IMR-90 (cell line): Measurements from ENCODE around the gene PRCD. TPM values are rescaled to one million over a fixed set of nuclear protein-coding genes. Genes with fewer than 3 reads are reported as not detected.

Source experiments
- ATAC-seq: fragments of 200-7000 bp; cut with Tn5 transposase; 2 replicates; pipeline ENCODE4 v1.9.1; 2020; ENCODE audit warnings: low read depth, mild to moderate bottlenecking, moderate library complexity
- BruUV-seq: library from RNA; stranded (reverse); fragments of 400-500 nt; replicated peaks from 2 replicates; lab custom pipeline; 2021; lab: Mats Ljungman, UMichigan
- CTCF ChIA-PET: fragments of 300-600 bp; formaldehyde crosslinking; extraction: SDS; loops from one replicate; lab custom pipeline; 2021; ENCODE audit warnings: antibody characterized with exemption; lab: Yijun Ruan, JAX
- POLR2A ChIA-PET: fragments of 300-600 bp; sonication (Branson Sonifier 250); formaldehyde crosslinking; loops from one replicate; lab custom pipeline; 2022; ENCODE audit warnings: antibody characterized with exemption; ENCODE audit not compliant: unreplicated experiment; lab: Charles Lee
- DNase-seq: peaks from one replicate; pipeline ENCODE4 v3.0.0; 2013
- H2AFZ ChIP-seq: replicated peaks from 2 replicates; pipeline ENCODE3; 2013; ENCODE audit warnings: low read length, mild to moderate bottlenecking; ENCODE audit not compliant: poor library complexity
- H2AK5ac ChIP-seq: 2 replicates; pipeline ENCODE4 v1.6.1; 2013; ENCODE audit warnings: low read depth, low read length, inconsistent platforms
- H2AK9ac ChIP-seq: replicated peaks from 2 replicates; pipeline ENCODE3; 2013; ENCODE audit warnings: mild to moderate bottlenecking, low read depth, low read length, moderate library complexity; ENCODE audit not compliant: poor library complexity
- H2BK120ac ChIP-seq: 2 replicates; pipeline ENCODE4 v1.6.1; 2013; ENCODE audit warnings: low read depth, low read length, inconsistent platforms
- H2BK15ac ChIP-seq: 3 replicates; pipeline ENCODE4 v1.6.1; 2013; ENCODE audit warnings: low read depth, low read length, inconsistent platforms
- H2BK20ac ChIP-seq: 2 replicates; pipeline ENCODE4 v1.6.1; 2013; ENCODE audit warnings: low read depth, mild to moderate bottlenecking, inconsistent platforms, low read length, moderate library complexity
- H2BK5ac ChIP-seq: 2 replicates; pipeline ENCODE4 v1.6.1; 2013; ENCODE audit warnings: mild to moderate bottlenecking, low read depth, low read length, inconsistent platforms; ENCODE audit not compliant: poor library complexity, severe bottlenecking
- H3K14ac ChIP-seq: replicated peaks from 2 replicates; pipeline ENCODE4 v1.6.1; 2013; ENCODE audit warnings: low read depth, low read length, inconsistent platforms
- H3K18ac ChIP-seq: 2 replicates; pipeline ENCODE4 v1.6.1; 2013; ENCODE audit warnings: low read depth, low read length, control low read depth
- H3K23ac ChIP-seq: 2 replicates; pipeline ENCODE4 v1.6.1; 2013; ENCODE audit warnings: low read depth, low read length, inconsistent platforms
- H3K27ac ChIP-seq: 2 replicates; pipeline ENCODE4 v1.5.1; 2013; ENCODE audit warnings: mild to moderate bottlenecking, control low read depth, low read length; ENCODE audit not compliant: insufficient read depth
- H3K27me3 ChIP-seq: 2 replicates; pipeline ENCODE4 v1.6.1; 2013; ENCODE audit warnings: low read length; ENCODE audit not compliant: control insufficient read depth, insufficient read depth
- H3K36me3 ChIP-seq: 2 replicates; pipeline ENCODE4 v1.6.1; 2013; ENCODE audit warnings: low read length, mixed read lengths; ENCODE audit not compliant: control insufficient read depth, insufficient read depth
- H3K4ac ChIP-seq: 2 replicates; pipeline ENCODE4 v1.6.1; 2013; ENCODE audit warnings: low read depth, low read length, inconsistent platforms
- H3K4me1 ChIP-seq: 2 replicates; pipeline ENCODE4 v1.6.1; 2013; ENCODE audit warnings: low read length, mixed read lengths; ENCODE audit not compliant: control insufficient read depth, insufficient read depth
- H3K4me2 ChIP-seq: 2 replicates; pipeline ENCODE4 v1.6.1; 2013; ENCODE audit warnings: low read depth, mild to moderate bottlenecking, control low read depth, low read length, moderate library complexity
- H3K4me3 ChIP-seq: 2 replicates; pipeline ENCODE4 v1.5.1; 2013; ENCODE audit warnings: low read depth, mild to moderate bottlenecking, control low read depth, low read length, moderate library complexity; ENCODE audit not compliant: insufficient read depth
- H3K56ac ChIP-seq: 2 replicates; pipeline ENCODE4 v1.6.1; 2013; ENCODE audit warnings: low read length, inconsistent platforms; ENCODE audit not compliant: insufficient read depth; ENCODE audit errors: extremely low read depth
- H3K79me1 ChIP-seq, 2 experiments: 2 replicates each; pipeline ENCODE4 v1.6.1; 2013; ENCODE audit warnings: low read length in 2 of 2, inconsistent platforms in 1 of 2, low read depth in 1 of 2
- H3K9ac ChIP-seq: 2 replicates; pipeline ENCODE4 v1.6.1; 2013; ENCODE audit warnings: low read depth, low read length, control low read depth
- H3K9me1 ChIP-seq: 2 replicates; pipeline ENCODE4 v1.6.1; 2013; ENCODE audit warnings: low read length, inconsistent platforms; ENCODE audit not compliant: insufficient read depth
- H3K9me3 ChIP-seq: 2 replicates; pipeline ENCODE4 v1.6.1; 2013; ENCODE audit warnings: low read length; ENCODE audit not compliant: control insufficient read depth, insufficient read depth
- H4K20me1 ChIP-seq: 2 replicates; pipeline ENCODE4 v1.6.1; 2013; ENCODE audit warnings: low read length, inconsistent platforms; ENCODE audit not compliant: insufficient read depth
- H4K5ac ChIP-seq: 2 replicates; pipeline ENCODE4 v1.6.1; 2013; ENCODE audit warnings: mild to moderate bottlenecking, low read depth, low read length, control low read depth
- H4K8ac ChIP-seq, 2 experiments: 2 replicates each; pipeline ENCODE4 v1.6.1; 2013; ENCODE audit warnings: low read depth in 2 of 2, low read length in 2 of 2, control low read depth in 1 of 2, inconsistent platforms in 1 of 2
- H4K91ac ChIP-seq: 2 replicates; pipeline ENCODE4 v1.6.1; 2013; ENCODE audit warnings: low read depth, low read length, inconsistent platforms; ENCODE audit not compliant: insufficient read depth
- BHLHE40 ChIP-seq: fragments of 150-350 bp; IDR thresholded peaks from 2 replicates; pipeline ENCODE4 v1.6.1; 2016; ENCODE audit warnings: mild to moderate bottlenecking, low read depth, low read length
- CEBPB ChIP-seq: IDR thresholded peaks from 2 replicates; pipeline ENCODE4 v1.6.1; 2012; ENCODE audit warnings: low read depth, low read length, improper control_type of control experiment
- CHD1 ChIP-seq: IDR thresholded peaks from 2 replicates; pipeline ENCODE4 v1.6.1; 2012; ENCODE audit warnings: low read depth, low read length, improper control_type of control experiment
- FOS ChIP-seq: fragments of 150-350 bp; IDR thresholded peaks from 2 replicates; pipeline ENCODE4 v1.6.1; 2016; ENCODE audit warnings: low read depth, low read length
- MAFK ChIP-seq: IDR thresholded peaks from 2 replicates; pipeline ENCODE4 v1.6.1; 2012; ENCODE audit warnings: low read depth, low read length, improper control_type of control experiment
- MAZ ChIP-seq: IDR thresholded peaks from 2 replicates; pipeline ENCODE4 v1.6.1; 2012; ENCODE audit warnings: low read depth, mild to moderate bottlenecking, low read length, improper control_type of control experiment, moderate library complexity, borderline replicate concordance
- MXI1 ChIP-seq: IDR thresholded peaks from 2 replicates; pipeline ENCODE4 v1.6.1; 2012; ENCODE audit warnings: low read depth, mild to moderate bottlenecking, low read length, moderate library complexity, borderline replicate concordance
- NFE2L2 ChIP-seq: fragments of 150-350 bp; IDR thresholded peaks from 2 replicates; pipeline ENCODE4 v1.6.1; 2016; ENCODE audit warnings: low read depth, mild to moderate bottlenecking, low read length
- POLR2A ChIP-seq: IDR thresholded peaks from 2 replicates; pipeline ENCODE4 v1.6.1; 2012; ENCODE audit warnings: mild to moderate bottlenecking, low read depth, low read length
- RAD21 ChIP-seq: IDR thresholded peaks from 2 replicates; pipeline ENCODE4 v1.6.1; 2012; ENCODE audit warnings: low read length, improper control_type of control experiment
- RCOR1 ChIP-seq: IDR thresholded peaks from 2 replicates; pipeline ENCODE4 v1.6.1; 2012; ENCODE audit warnings: mild to moderate bottlenecking, low read length, improper control_type of control experiment; ENCODE audit not compliant: insufficient replicate concordance
- RFX5 ChIP-seq: IDR thresholded peaks from 2 replicates; pipeline ENCODE4 v1.8.0; 2012; ENCODE audit warnings: low read depth, mild to moderate bottlenecking, low read length, moderate library complexity
- SMC3 ChIP-seq: fragments of 150-350 bp; IDR thresholded peaks from 2 replicates; pipeline ENCODE4 v1.6.1; 2016; ENCODE audit warnings: low read depth, mild to moderate bottlenecking, antibody characterized with exemption, low read length, moderate library complexity
- WGBS, 2 experiments: methylation state at CpG; one replicate each; pipeline versions ENCODE4 v1.1.5 to v1.1.7; 2013; ENCODE audit warnings: missing lambda C conversion rate in 2 of 2; ENCODE audit not compliant: insufficient read length in 1 of 2; ENCODE audit errors: extremely low coverage in 2 of 2; 5-methylcytosine and 5-hydroxymethylcytosine counted together
- dilution Hi-C: fragments of 300-500 bp; cut with HindIII; formaldehyde crosslinking; loops from one replicate; pipeline ENCODE4 v1.14.3; 2018; ENCODE audit warnings: low sequenced_read_pairs; ENCODE audit not compliant: unreplicated experiment
- in situ Hi-C: fragments of 300-500 bp; cut with MboI; formaldehyde crosslinking; loops from 3 replicates; pipeline ENCODE4 v1.14.3; 2019; ENCODE audit warnings: low sequenced_read_pairs, inconsistent platforms, mixed read lengths
- intact Hi-C: fragments of 100-400 bp; cut with micrococcal nuclease; formaldehyde crosslinking; loops from 2 replicates; pipeline ENCODE4 v1.10.0; 2022
- polyA plus RNA-seq, 3 experiments: library from polyadenylated mRNA; depleted of rRNA; stranded (reverse); fragments of >200 nt; gene quantifications; 2 replicates each; pipeline ENCODE4 v1.2.3, GENCODE V29; 2012; ENCODE audit warnings: low replicate concordance in 1 of 3
- total RNA-seq: library from RNA; depleted of rRNA; stranded (reverse); fragments of >200 nt; gene quantifications from 2 replicates; pipeline ENCODE4 v1.2.3, GENCODE V29; 2012
- TF ChIP-seq, protein P1 (sequence below): conservative IDR thresholded peaks from 2 replicates; pipeline ENCODE4 v1.5.1; 2012; ENCODE audit warnings: mild to moderate bottlenecking, low read depth, low read length, improper control_type of control experiment
- TF ChIP-seq, protein P2 (sequence below): fragments of 150-350 bp; IDR thresholded peaks from 2 replicates; pipeline ENCODE4 v1.6.1; 2017; ENCODE audit warnings: mild to moderate bottlenecking, antibody characterized with exemption, low read length, low read depth

The PRCD gene
- total and polyA plus RNA-seq, 2 of the 4 experiments (the other 2 are of a cell fraction) = 0.32 TPM; not detected in 1

GRCh38 chr17:76557368-76558197, 17.7 kb downstream of the PRCD start:
- H4K91ac ChIP-seq = peak overlapping the region; percentile 100
- H2BK15ac ChIP-seq = peak overlapping the region; percentile 87
- peak overlapping the region; percentile 100 for H3K4ac ChIP-seq
- no peaks in the 10 kb centered on the region for H3K27me3 ChIP-seq
- in situ Hi-C loops = no loop called here
- intact Hi-C loops = loop anchor here (1.0 to 5.0 kb wide), 3 partner anchors 67 to 153 kb away; partner anchors contain the start of gene MXRA7
- peak overlapping the region; percentile 74 for H4K5ac ChIP-seq
- peak overlapping the region; percentile 89 to 99 for H4K8ac ChIP-seq
- peak; percentile 96 for DNase-seq
- H3K56ac ChIP-seq = peak overlapping the region; percentile 99
- H3K18ac ChIP-seq = peak overlapping the region; percentile 73
- H3K9me3 ChIP-seq = no peaks in the 10 kb centered on the region
- H2BK20ac ChIP-seq = peak overlapping the region; percentile 22; the same call in 1 of the 2 replicates
- peak; percentile 89 for ATAC-seq
- peaks cover 12% of the 10 kb centered on the region for H3K36me3 ChIP-seq
- dilution Hi-C loops = no loop called here
- peaks cover 19% of the 10 kb centered on the region for H3K4me1 ChIP-seq
- H2BK120ac ChIP-seq = peak overlapping the region; percentile 86
- WGBS, 2 experiments = 1% methylated on average over 27 of the region's 55 CpGs; no CpG with 5 or more reads in 1 of the 2 experiments
- H3K79me1 ChIP-seq = peaks cover 9 to 51% of the 10 kb centered on the region in 2 experiments
- ChIA-PET POLR2A (no interaction called here), CTCF (interaction anchor here (0.5 to 4.6 kb wide), 11 partner anchors 9 to 592 kb away, joined by 3 to 19 read pairs (median 3); no protein-coding TSS in a partner anchor)
- H2AK9ac ChIP-seq = peak overlapping the region; percentile 97
- H3K23ac ChIP-seq = peak overlapping the region; percentile 100
- H2AFZ ChIP-seq = peak overlapping the region; percentile 97
- peak overlapping the region; percentile 100 for H3K14ac ChIP-seq
- peak overlapping the region; percentile 49 for H3K4me3 ChIP-seq
- peaks cover 42% of the 10 kb centered on the region for H4K20me1 ChIP-seq
- H3K27ac ChIP-seq = peak overlapping the region; percentile 84
- peak overlapping the region; percentile 64 for H3K4me2 ChIP-seq
- peak overlapping the region; percentile 84 for H2BK5ac ChIP-seq
- peaks cover 8% of the 10 kb centered on the region for H3K9me1 ChIP-seq
- BruUV-seq = TSS peak; percentile 77
- peak overlapping the region; percentile 94 for H3K9ac ChIP-seq
- peak overlapping the region; percentile 100 for H2AK5ac ChIP-seq
- no peak for TF ChIP-seq MAFK
- TF ChIP-seq, protein P1, sequence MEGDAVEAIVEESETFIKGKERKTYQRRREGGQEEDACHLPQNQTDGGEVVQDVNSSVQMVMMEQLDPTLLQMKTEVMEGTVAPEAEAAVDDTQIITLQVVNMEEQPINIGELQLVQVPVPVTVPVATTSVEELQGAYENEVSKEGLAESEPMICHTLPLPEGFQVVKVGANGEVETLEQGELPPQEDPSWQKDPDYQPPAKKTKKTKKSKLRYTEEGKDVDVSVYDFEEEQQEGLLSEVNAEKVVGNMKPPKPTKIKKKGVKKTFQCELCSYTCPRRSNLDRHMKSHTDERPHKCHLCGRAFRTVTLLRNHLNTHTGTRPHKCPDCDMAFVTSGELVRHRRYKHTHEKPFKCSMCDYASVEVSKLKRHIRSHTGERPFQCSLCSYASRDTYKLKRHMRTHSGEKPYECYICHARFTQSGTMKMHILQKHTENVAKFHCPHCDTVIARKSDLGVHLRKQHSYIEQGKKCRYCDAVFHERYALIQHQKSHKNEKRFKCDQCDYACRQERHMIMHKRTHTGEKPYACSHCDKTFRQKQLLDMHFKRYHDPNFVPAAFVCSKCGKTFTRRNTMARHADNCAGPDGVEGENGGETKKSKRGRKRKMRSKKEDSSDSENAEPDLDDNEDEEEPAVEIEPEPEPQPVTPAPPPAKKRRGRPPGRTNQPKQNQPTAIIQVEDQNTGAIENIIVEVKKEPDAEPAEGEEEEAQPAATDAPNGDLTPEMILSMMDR = peak; percentile 69
- TF ChIP-seq RFX5 = no peak
- TF ChIP-seq RAD21 = peak; percentile 52
- TF ChIP-seq CHD1 = no peak
- TF ChIP-seq, protein P2, sequence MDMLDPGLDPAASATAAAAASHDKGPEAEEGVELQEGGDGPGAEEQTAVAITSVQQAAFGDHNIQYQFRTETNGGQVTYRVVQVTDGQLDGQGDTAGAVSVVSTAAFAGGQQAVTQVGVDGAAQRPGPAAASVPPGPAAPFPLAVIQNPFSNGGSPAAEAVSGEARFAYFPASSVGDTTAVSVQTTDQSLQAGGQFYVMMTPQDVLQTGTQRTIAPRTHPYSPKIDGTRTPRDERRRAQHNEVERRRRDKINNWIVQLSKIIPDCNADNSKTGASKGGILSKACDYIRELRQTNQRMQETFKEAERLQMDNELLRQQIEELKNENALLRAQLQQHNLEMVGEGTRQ = peak; percentile 48; the same call in 1 of the 2 replicates
- TF ChIP-seq SMC3 = peak; percentile 35; the same call in 1 of the 2 replicates
- no peak for TF ChIP-seq NFE2L2
- peak; percentile 96 for TF ChIP-seq MXI1
- TF ChIP-seq CEBPB = no peak
- TF ChIP-seq POLR2A = peak; percentile 96
- no peak for TF ChIP-seq RCOR1
- TF ChIP-seq MAZ = peak; percentile 94
- no peak for TF ChIP-seq FOS
- TF ChIP-seq BHLHE40 = no peak
